Astrocyte (in vitro differentiated cells and primary cell): ENCODE measurements around the gene SLC39A3. TPM values are rescaled to one million over a fixed set of nuclear protein-coding genes. Genes with fewer than 3 reads are reported as not detected.

Experiments used
- DNase-seq: peaks from one replicate; pipeline ENCODE4 v3.0.0-alpha.2; 2010; ENCODE audit warnings: low read depth
- FAIRE-seq: peaks from 2 replicates; lab custom pipeline; 2011; peaks lifted over from hg19 to GRCh38; lab: Jason Lieb, UNC
- H2AFZ ChIP-seq: 2 replicates; pipeline ENCODE4 v1.6.0; 2012; ENCODE audit warnings: low read depth, low read length, inconsistent platforms
- H3K27ac ChIP-seq: 2 replicates; pipeline ENCODE4 v1.5.1; 2011; ENCODE audit warnings: low read depth, low read length, inconsistent platforms
- H3K27me3 ChIP-seq: 2 replicates; pipeline ENCODE4 v1.6.0; 2011; ENCODE audit warnings: low read length, inconsistent platforms; ENCODE audit not compliant: insufficient read depth
- H3K36me3 ChIP-seq: 2 replicates; pipeline ENCODE4 v1.5.1; 2011; ENCODE audit warnings: low read length, inconsistent platforms; ENCODE audit not compliant: insufficient read depth
- H3K4me1 ChIP-seq: 2 replicates; pipeline ENCODE4 v1.5.1; 2011; ENCODE audit warnings: low read length, inconsistent platforms; ENCODE audit not compliant: insufficient read depth
- H3K4me2 ChIP-seq: 2 replicates; pipeline ENCODE4 v1.6.0; 2012; ENCODE audit warnings: low read length, inconsistent platforms
- H3K4me3 ChIP-seq: 2 replicates; pipeline ENCODE4 v1.5.1; 2011; ENCODE audit warnings: low read depth, mild to moderate bottlenecking, low read length, inconsistent platforms; ENCODE audit not compliant: insufficient read depth
- H3K79me2 ChIP-seq: 2 replicates; pipeline ENCODE4 v1.6.0; 2012; ENCODE audit warnings: mild to moderate bottlenecking, low read length, inconsistent platforms; ENCODE audit not compliant: insufficient read depth
- H3K9ac ChIP-seq: 2 replicates; pipeline ENCODE4 v1.6.0; 2012; ENCODE audit warnings: mild to moderate bottlenecking, low read length, inconsistent platforms
- H3K9me3 ChIP-seq: 2 replicates; pipeline ENCODE4 v1.5.1; 2012; ENCODE audit warnings: low read depth, mild to moderate bottlenecking, low read length, inconsistent platforms; ENCODE audit not compliant: insufficient read depth
- H4K20me1 ChIP-seq: 2 replicates; pipeline ENCODE4 v1.6.0; 2012; ENCODE audit warnings: low read length, inconsistent platforms; ENCODE audit not compliant: insufficient read depth
- H3K27ac Mint-ChIP-seq: one replicate; pipeline ENCODE4 v1.8.0; 2021; ENCODE audit warnings: mild to moderate bottlenecking, mixed read lengths; ENCODE audit not compliant: unreplicated experiment
- H3K27me3 Mint-ChIP-seq: one replicate; pipeline ENCODE4 v1.8.0; 2021; ENCODE audit warnings: low read depth, mixed read lengths; ENCODE audit not compliant: unreplicated experiment
- H3K36me3 Mint-ChIP-seq: one replicate; pipeline ENCODE4 v1.8.0; 2021; ENCODE audit warnings: low read depth, mixed read lengths; ENCODE audit not compliant: unreplicated experiment
- H3K4me1 Mint-ChIP-seq: one replicate; pipeline ENCODE4 v1.8.0; 2021; ENCODE audit warnings: low read depth, mixed read lengths; ENCODE audit not compliant: unreplicated experiment
- H3K4me3 Mint-ChIP-seq: one replicate; pipeline ENCODE4 v1.8.0; 2021; ENCODE audit warnings: mild to moderate bottlenecking, moderate library complexity, mixed read lengths; ENCODE audit not compliant: unreplicated experiment
- H3K9me3 Mint-ChIP-seq: one replicate; pipeline ENCODE4 v1.8.0; 2021; ENCODE audit warnings: mild to moderate bottlenecking, mixed read lengths; ENCODE audit not compliant: unreplicated experiment
- EZH2 ChIP-seq: IDR thresholded peaks from 2 replicates; pipeline ENCODE4 v1.6.1; 2012; ENCODE audit warnings: mild to moderate bottlenecking, low read length, inconsistent platforms; ENCODE audit not compliant: insufficient read depth
- total RNA-seq: library from RNA; stranded (reverse); gene quantifications from 2 replicates; pipeline ENCODE4 v1.2.1, GENCODE V29; 2021
- TF ChIP-seq, protein P1 (sequence below): IDR thresholded peaks from 2 replicates; pipeline ENCODE4 v1.5.1; 2011; ENCODE audit warnings: low read depth, mild to moderate bottlenecking, inconsistent platforms, low read length, moderate library complexity; ENCODE audit not compliant: insufficient read depth

Gene SLC39A3
- total RNA-seq, 1 donor from 2014 or later = 30.0 TPM

DNA sequence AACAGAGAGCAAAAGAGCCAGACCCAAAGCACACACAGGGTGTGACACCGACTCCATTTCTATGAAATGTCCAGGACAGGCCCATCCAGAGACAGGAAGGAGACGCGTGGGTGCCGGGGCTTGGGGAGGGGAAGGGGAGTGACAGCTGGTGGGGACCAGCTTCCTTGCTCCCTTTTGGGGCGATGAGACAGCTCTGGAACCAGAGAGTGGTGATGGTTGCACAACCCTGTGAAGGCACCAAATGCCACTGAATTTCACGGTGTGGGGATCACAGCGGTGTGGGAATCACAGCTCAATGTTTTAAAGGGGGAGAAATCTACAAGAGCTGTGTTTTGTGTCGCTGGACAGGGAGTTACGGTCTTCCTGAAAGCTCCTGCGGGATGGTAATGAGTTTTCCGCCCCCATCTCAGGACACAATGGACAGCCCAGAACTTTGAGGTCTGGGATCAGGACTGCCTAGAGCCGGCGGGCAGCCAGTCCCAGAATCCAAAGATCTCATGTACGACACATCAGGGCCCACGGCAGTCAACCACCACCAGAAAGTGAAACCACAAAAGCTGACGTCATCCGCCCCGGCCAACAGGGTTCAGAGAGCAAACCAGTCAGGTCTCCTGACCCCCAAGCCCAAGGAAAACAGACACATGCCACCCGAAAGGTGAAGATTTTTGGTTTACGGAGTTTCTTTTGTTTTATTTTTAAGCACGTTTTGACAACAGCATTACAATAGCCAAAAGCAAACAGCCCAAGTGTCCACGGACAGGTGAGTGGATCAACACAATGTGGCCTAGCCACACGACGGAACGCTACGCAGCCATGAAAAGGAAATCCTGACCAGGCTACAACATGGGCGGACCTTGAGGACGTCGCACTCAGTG lies 36.0 kb upstream of the SLC39A3 start:
- peaks cover 22% of the 10 kb centered on the region for H3K4me1 Mint-ChIP-seq
- peaks cover 93% of the 10 kb centered on the region for H3K79me2 ChIP-seq
- no peaks in the 10 kb centered on the region for H3K9me3 Mint-ChIP-seq
- H3K4me1 ChIP-seq = peaks cover 6% of the 10 kb centered on the region
- H3K36me3 ChIP-seq = peaks cover 3% of the 10 kb centered on the region
- H3K27ac Mint-ChIP-seq = peak overlapping the region; percentile 95
- no peak for FAIRE-seq
- H4K20me1 ChIP-seq = peaks cover 89% of the 10 kb centered on the region
- TF ChIP-seq, protein P1, sequence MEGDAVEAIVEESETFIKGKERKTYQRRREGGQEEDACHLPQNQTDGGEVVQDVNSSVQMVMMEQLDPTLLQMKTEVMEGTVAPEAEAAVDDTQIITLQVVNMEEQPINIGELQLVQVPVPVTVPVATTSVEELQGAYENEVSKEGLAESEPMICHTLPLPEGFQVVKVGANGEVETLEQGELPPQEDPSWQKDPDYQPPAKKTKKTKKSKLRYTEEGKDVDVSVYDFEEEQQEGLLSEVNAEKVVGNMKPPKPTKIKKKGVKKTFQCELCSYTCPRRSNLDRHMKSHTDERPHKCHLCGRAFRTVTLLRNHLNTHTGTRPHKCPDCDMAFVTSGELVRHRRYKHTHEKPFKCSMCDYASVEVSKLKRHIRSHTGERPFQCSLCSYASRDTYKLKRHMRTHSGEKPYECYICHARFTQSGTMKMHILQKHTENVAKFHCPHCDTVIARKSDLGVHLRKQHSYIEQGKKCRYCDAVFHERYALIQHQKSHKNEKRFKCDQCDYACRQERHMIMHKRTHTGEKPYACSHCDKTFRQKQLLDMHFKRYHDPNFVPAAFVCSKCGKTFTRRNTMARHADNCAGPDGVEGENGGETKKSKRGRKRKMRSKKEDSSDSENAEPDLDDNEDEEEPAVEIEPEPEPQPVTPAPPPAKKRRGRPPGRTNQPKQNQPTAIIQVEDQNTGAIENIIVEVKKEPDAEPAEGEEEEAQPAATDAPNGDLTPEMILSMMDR = no peak
- no peak for TF ChIP-seq EZH2
- H2AFZ ChIP-seq = no peak overlapping the region
- no peak overlapping the region for H3K4me3 ChIP-seq
- H3K36me3 Mint-ChIP-seq = peaks cover 7% of the 10 kb centered on the region
- DNase-seq = peak; percentile 62
- no peak overlapping the region for H3K27ac ChIP-seq
- peak overlapping the region; percentile 57 for H3K4me2 ChIP-seq
- no peaks in the 10 kb centered on the region for H3K27me3 Mint-ChIP-seq
- H3K9ac ChIP-seq = no peak overlapping the region
- no peaks in the 10 kb centered on the region for H3K9me3 ChIP-seq
- H3K27me3 ChIP-seq = no peaks in the 10 kb centered on the region
- peak overlapping the region; percentile 45 for H3K4me3 Mint-ChIP-seq

GRCh38 chr19:2774953-2775555 lies 35.2 kb upstream of the SLC39A3 start:
- Mint-ChIP-seq H3K27ac (peak overlapping the region; percentile 5), H3K36me3 (peaks cover 7% of the 10 kb centered on the region), H3K9me3 (no peaks in the 10 kb centered on the region), H3K4me1 (peaks cover 19% of the 10 kb centered on the region), H3K4me3 (peak overlapping the region; percentile 54), H3K27me3 (no peaks in the 10 kb centered on the region)
- Histone ChIP-seq H4K20me1 (peaks cover 89% of the 10 kb centered on the region), H3K9me3 (no peaks in the 10 kb centered on the region), H3K4me3 (no peak overlapping the region), H3K27me3 (no peaks in the 10 kb centered on the region), H3K79me2 (peaks cover 93% of the 10 kb centered on the region), H2AFZ (no peak overlapping the region), H3K36me3 (peaks cover 3% of the 10 kb centered on the region), H3K4me2 (peak overlapping the region; percentile 57), H3K27ac (no peak overlapping the region), H3K4me1 (peaks cover 6% of the 10 kb centered on the region), H3K9ac (no peak overlapping the region)
- DNase-seq = no peak
- FAIRE-seq = no peak
- TF ChIP-seq EZH2 = no peak
- TF ChIP-seq, protein P1 = no peak
